ENCODE measurements around the gene ADGRD1.

ADGRD1 gene

GRCh38 chr12:131033486-131033885, 79.8 kb downstream of the ADGRD1 start:
- Histone ChIP-seq H3K9me3 (replicated peaks; ENCODE audit: low read length) (peaks cover 16% of the 10 kb centered on the region), H3K36me3 (ENCODE audit: insufficient read depth, low read length) (no peaks in the 10 kb centered on the region), H3K4me2 (ENCODE audit: low read length) (no peak overlapping the region), H3K4me1 (ENCODE audit: control insufficient read depth, insufficient read depth, low read length) (no peaks in the 10 kb centered on the region), H3K27me3 (ENCODE audit: control insufficient read depth, insufficient read depth, low read length) (no peaks in the 10 kb centered on the region), H3K4me3 (ENCODE audit: low read length) (no peak overlapping the region), H3K9ac (ENCODE audit: low read depth, low read length) (no peak overlapping the region)

GRCh38 chr12:131033886-131034482, 80.3 kb downstream of the ADGRD1 start:
- no peak overlapping the region for H3K4me3 ChIP-seq (ENCODE audit: low read length)
- H3K9ac ChIP-seq (ENCODE audit: low read depth, low read length), result no peak overlapping the region
- H3K36me3 ChIP-seq (ENCODE audit: insufficient read depth, low read length), result no peaks in the 10 kb centered on the region
- no peaks in the 10 kb centered on the region for H3K27me3 ChIP-seq (ENCODE audit: control insufficient read depth, insufficient read depth, low read length)
- H3K4me2 ChIP-seq (ENCODE audit: low read length), result no peak overlapping the region
- H3K9me3 ChIP-seq (replicated peaks; ENCODE audit: low read length), result peaks cover 18% of the 10 kb centered on the region
- H3K4me1 ChIP-seq (ENCODE audit: control insufficient read depth, insufficient read depth, low read length), result no peaks in the 10 kb centered on the region

DNA sequence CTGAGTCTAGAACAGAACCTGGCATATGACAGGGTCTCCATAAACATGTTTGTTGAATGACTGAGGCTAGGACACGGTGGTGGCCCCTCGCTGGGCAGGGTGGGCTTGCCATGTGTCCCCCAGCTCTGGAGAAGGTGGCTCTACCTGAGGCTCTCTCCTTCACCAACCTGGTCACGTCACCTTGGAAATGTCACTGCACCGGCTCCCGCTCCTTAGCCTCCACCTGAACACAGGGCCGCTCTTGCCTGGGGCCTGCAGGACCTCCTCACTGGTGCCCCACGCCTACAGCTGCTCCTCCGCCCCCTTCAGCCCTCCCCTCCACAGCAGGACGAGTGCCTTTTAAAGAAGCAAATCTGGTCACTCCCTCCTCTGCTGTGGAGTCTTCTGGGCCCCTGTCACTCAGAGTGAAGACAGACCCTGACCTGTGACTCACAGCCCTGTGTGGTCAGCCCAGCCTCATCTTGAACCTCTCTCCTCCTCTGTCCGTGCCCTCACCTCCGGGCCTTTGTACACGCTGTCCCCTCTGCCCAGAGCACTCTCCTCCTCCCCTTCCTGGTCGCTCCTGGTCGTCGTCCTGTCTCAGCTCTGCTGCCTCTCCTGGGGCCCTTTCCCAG, 81.0 kb downstream of the ADGRD1 start:
- H3K4me1 ChIP-seq (ENCODE audit: control insufficient read depth, insufficient read depth, low read length), result no peaks in the 10 kb centered on the region
- H3K9ac ChIP-seq (ENCODE audit: low read depth, low read length), result no peak overlapping the region
- peaks cover 18% of the 10 kb centered on the region for H3K9me3 ChIP-seq (replicated peaks; ENCODE audit: low read length)
- no peak overlapping the region for H3K4me2 ChIP-seq (ENCODE audit: low read length)
- no peak overlapping the region for H3K4me3 ChIP-seq (ENCODE audit: low read length)
- no peaks in the 10 kb centered on the region for H3K27me3 ChIP-seq (ENCODE audit: control insufficient read depth, insufficient read depth, low read length)
- H3K36me3 ChIP-seq (ENCODE audit: insufficient read depth, low read length), result no peaks in the 10 kb centered on the region

- no peak overlapping the region for H3K4me3 ChIP-seq (ENCODE audit: low read length)
- no peaks in the 10 kb centered on the region for H3K4me1 ChIP-seq (ENCODE audit: control insufficient read depth, insufficient read depth, low read length)
- H3K4me2 ChIP-seq (ENCODE audit: low read length), result no peak overlapping the region
Measured at GRCh38 chr12:131035245-131035681, 81.6 kb downstream of the ADGRD1 start.

DNA sequence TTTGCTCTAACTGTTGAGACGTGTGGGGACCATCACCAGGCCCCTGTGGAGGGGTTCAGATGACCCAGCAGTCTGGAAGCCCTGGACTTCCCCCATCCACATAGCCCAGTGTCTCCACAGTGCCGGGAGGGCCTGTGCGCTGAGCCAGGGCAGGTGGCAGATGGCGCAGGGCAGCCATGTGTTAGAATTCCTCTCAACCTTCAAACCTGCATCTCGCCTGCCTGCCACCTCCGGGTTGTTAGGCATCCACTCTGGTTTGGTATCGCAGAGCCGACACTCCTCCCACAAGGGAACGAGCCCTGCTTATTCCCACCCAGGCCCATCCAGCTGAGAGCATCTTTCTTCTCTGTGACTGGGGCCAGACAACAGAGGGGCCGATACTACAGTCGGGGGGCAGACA, 84.5 kb downstream of the ADGRD1 start:
- H3K4me3 ChIP-seq (ENCODE audit: low read length), result no peak overlapping the region
- no peaks in the 10 kb centered on the region for H3K36me3 ChIP-seq (ENCODE audit: insufficient read depth, low read length)
- no peaks in the 10 kb centered on the region for H3K4me1 ChIP-seq (ENCODE audit: control insufficient read depth, insufficient read depth, low read length)
- peaks cover 15% of the 10 kb centered on the region for H3K9me3 ChIP-seq (replicated peaks; ENCODE audit: low read length)
- no peak overlapping the region for H3K4me2 ChIP-seq (ENCODE audit: low read length)
- H3K9ac ChIP-seq (ENCODE audit: low read depth, low read length), result no peak overlapping the region
- H3K27me3 ChIP-seq (ENCODE audit: control insufficient read depth, insufficient read depth, low read length), result no peaks in the 10 kb centered on the region

More at GRCh38 chr12:131035245-131035681, 81.6 kb downstream of the ADGRD1 start:
- Histone ChIP-seq H3K9me3 (replicated peaks; ENCODE audit: low read length) (peaks cover 18% of the 10 kb centered on the region), H3K9ac (ENCODE audit: low read depth, low read length) (no peak overlapping the region), H3K27me3 (ENCODE audit: control insufficient read depth, insufficient read depth, low read length) (no peaks in the 10 kb centered on the region), H3K36me3 (ENCODE audit: insufficient read depth, low read length) (no peaks in the 10 kb centered on the region)

GRCh38 chr12:131038961-131039950, 85.5 kb downstream of the ADGRD1 start:
- H3K36me3 ChIP-seq (ENCODE audit: insufficient read depth, low read length), result no peaks in the 10 kb centered on the region
- H3K9ac ChIP-seq (ENCODE audit: low read depth, low read length), result no peak overlapping the region
- H3K9me3 ChIP-seq (replicated peaks; ENCODE audit: low read length), result peaks cover 15% of the 10 kb centered on the region

GRCh38 chr12:131040491-131040890, 86.8 kb downstream of the ADGRD1 start:
- Histone ChIP-seq H3K36me3 (ENCODE audit: insufficient read depth, low read length) (no peaks in the 10 kb centered on the region), H3K9ac (ENCODE audit: low read depth, low read length) (no peak overlapping the region), H3K4me3 (ENCODE audit: low read length) (no peak overlapping the region), H3K27me3 (ENCODE audit: control insufficient read depth, insufficient read depth, low read length) (no peaks in the 10 kb centered on the region), H3K9me3 (replicated peaks; ENCODE audit: low read length) (peaks cover 15% of the 10 kb centered on the region), H3K4me2 (ENCODE audit: low read length) (no peak overlapping the region), H3K4me1 (ENCODE audit: control insufficient read depth, insufficient read depth, low read length) (no peaks in the 10 kb centered on the region)

More at GRCh38 chr12:131038961-131039950, 85.5 kb downstream of the ADGRD1 start:
- Histone ChIP-seq H3K4me2 (ENCODE audit: low read length) (no peak overlapping the region), H3K4me3 (ENCODE audit: low read length) (no peak overlapping the region), H3K4me1 (ENCODE audit: control insufficient read depth, insufficient read depth, low read length) (no peaks in the 10 kb centered on the region), H3K27me3 (ENCODE audit: control insufficient read depth, insufficient read depth, low read length) (no peaks in the 10 kb centered on the region)

DNA sequence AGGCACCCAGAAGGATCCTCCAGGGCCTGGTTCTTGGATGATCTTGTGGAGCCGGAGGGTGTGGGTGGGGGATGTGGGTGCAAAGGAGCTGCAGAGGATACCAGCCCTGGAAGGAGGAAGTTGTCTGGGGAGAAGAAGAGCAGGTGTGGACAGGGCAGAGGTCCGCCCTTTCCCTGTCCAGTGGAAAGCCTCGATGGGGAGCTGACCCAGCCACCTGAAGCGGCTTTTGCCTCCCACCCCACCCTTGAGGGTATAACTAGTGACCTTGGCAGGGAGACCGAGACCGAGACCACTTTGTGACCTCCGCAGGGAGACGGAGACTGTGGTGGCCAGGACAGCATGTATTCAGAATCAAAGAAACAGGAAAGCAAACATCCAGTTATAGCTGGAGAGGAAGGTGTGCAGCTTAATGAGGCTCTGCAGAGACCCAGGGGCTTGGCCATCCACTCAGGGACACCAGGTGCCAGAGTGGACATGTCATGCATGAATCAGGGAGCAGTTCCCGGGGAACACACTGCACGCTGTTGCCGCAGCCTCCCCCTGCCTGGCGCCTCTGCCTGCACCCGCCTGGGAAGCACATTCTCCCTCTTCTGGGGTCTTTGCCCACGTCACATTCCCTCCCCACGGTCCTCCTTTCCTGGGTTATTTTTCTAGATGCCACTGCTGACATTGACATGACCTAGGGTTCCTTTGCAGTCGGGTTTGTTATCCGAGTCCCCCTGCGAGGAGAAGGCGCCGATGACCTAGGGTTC, 87.7 kb downstream of the ADGRD1 start:
- Histone ChIP-seq H3K27me3 (ENCODE audit: control insufficient read depth, insufficient read depth, low read length) (no peaks in the 10 kb centered on the region), H3K36me3 (ENCODE audit: insufficient read depth, low read length) (no peaks in the 10 kb centered on the region), H3K4me2 (ENCODE audit: low read length) (no peak overlapping the region), H3K4me1 (ENCODE audit: control insufficient read depth, insufficient read depth, low read length) (no peaks in the 10 kb centered on the region), H3K4me3 (ENCODE audit: low read length) (no peak overlapping the region), H3K9me3 (replicated peaks; ENCODE audit: low read length) (peaks cover 13% of the 10 kb centered on the region), H3K9ac (ENCODE audit: low read depth, low read length) (no peak overlapping the region)

- no peaks in the 10 kb centered on the region for H3K4me1 ChIP-seq (ENCODE audit: control insufficient read depth, insufficient read depth, low read length)
- no peaks in the 10 kb centered on the region for H3K27me3 ChIP-seq (ENCODE audit: control insufficient read depth, insufficient read depth, low read length)
- no peak overlapping the region for H3K4me2 ChIP-seq (ENCODE audit: low read length)
- no peak overlapping the region for H3K4me3 ChIP-seq (ENCODE audit: low read length)
- no peaks in the 10 kb centered on the region for H3K36me3 ChIP-seq (ENCODE audit: insufficient read depth, low read length)
- peaks cover 16% of the 10 kb centered on the region for H3K9me3 ChIP-seq (replicated peaks; ENCODE audit: low read length)
- no peak overlapping the region for H3K9ac ChIP-seq (ENCODE audit: low read depth, low read length)
Measured at GRCh38 chr12:131041968-131042833, 88.5 kb downstream of the ADGRD1 start.

- no peaks in the 10 kb centered on the region for H3K36me3 ChIP-seq (ENCODE audit: insufficient read depth, low read length)
- no peak overlapping the region for H3K9ac ChIP-seq (ENCODE audit: low read depth, low read length)
- no peak overlapping the region for H3K4me2 ChIP-seq (ENCODE audit: low read length)
- H3K4me3 ChIP-seq (ENCODE audit: low read length), result no peak overlapping the region
- H3K9me3 ChIP-seq (replicated peaks; ENCODE audit: low read length), result peaks cover 16% of the 10 kb centered on the region
- H3K4me1 ChIP-seq (ENCODE audit: control insufficient read depth, insufficient read depth, low read length), result no peaks in the 10 kb centered on the region
- no peaks in the 10 kb centered on the region for H3K27me3 ChIP-seq (ENCODE audit: control insufficient read depth, insufficient read depth, low read length)
Measured at GRCh38 chr12:131042834-131043245, 89.1 kb downstream of the ADGRD1 start.

Data from skeletal muscle satellite cell (primary cell).